WTC11 (cell line): ENCODE results near the gene MRC2.

Source experiments
- NFE2L1 ChIP-seq: sonication (generic); formaldehyde crosslinking; IDR thresholded peaks from 2 replicates; pipeline ENCODE4 v1.8.1; 2023; ENCODE audit warnings: missing genetic modification reagents
- ZNF423 ChIP-seq: fragments of 250-450 bp; sonication (Bioruptor Pico); IDR thresholded peaks from 2 replicates; pipeline ENCODE4 v2.1.2; 2022; ENCODE audit warnings: mild to moderate bottlenecking, moderate library complexity
- TF ChIP-seq, protein P1 (sequence below): fragments of 200-600 bp; IDR thresholded peaks from 2 replicates; pipeline ENCODE4 v1.8.0; 2022; ENCODE audit warnings: antibody characterized with exemption
- TF ChIP-seq, protein P2 (sequence below): sonication (generic); formaldehyde crosslinking; IDR thresholded peaks from 2 replicates; pipeline ENCODE4 v1.8.1; 2022; ENCODE audit warnings: mild to moderate bottlenecking, moderate library complexity, missing genetic modification reagents
- TF ChIP-seq, protein P3 (sequence below): sonication (generic); formaldehyde crosslinking; IDR thresholded peaks from 2 replicates; pipeline ENCODE4 v1.8.1; 2023; ENCODE audit warnings: mild to moderate bottlenecking, missing genetic modification reagents
- TF ChIP-seq, protein P4 (sequence below): fragments of 250-450 bp; sonication (Bioruptor Pico); IDR thresholded peaks from 2 replicates; pipeline ENCODE4 v2.1.2; 2022; ENCODE audit warnings: mild to moderate bottlenecking, moderate library complexity

DNA sequence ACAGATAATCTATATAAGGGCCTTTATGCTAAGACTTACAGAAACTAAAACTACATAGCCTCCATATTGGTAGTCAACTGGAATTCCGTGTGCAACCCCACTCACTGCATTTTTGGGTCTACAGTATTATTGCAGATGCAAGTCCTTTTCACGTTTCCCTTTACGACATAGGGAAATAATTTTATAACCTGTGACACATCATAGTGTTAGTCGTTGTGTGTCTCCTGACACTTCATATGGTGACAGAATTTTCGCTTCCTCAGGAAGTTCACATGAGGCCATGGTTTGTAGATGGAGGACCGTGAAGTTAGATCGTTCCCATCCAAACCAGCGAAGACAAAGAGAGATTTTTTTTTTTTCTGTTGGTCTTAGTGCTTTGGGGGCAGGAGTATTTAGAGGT is 15.7 kb upstream of the MRC2 start:
- TF ChIP-seq NFE2L1 (CRISPR knock-in tag) (no peak), ZNF423 (CRISPR knock-in tag) (no peak)
- TF ChIP-seq, protein P1, sequence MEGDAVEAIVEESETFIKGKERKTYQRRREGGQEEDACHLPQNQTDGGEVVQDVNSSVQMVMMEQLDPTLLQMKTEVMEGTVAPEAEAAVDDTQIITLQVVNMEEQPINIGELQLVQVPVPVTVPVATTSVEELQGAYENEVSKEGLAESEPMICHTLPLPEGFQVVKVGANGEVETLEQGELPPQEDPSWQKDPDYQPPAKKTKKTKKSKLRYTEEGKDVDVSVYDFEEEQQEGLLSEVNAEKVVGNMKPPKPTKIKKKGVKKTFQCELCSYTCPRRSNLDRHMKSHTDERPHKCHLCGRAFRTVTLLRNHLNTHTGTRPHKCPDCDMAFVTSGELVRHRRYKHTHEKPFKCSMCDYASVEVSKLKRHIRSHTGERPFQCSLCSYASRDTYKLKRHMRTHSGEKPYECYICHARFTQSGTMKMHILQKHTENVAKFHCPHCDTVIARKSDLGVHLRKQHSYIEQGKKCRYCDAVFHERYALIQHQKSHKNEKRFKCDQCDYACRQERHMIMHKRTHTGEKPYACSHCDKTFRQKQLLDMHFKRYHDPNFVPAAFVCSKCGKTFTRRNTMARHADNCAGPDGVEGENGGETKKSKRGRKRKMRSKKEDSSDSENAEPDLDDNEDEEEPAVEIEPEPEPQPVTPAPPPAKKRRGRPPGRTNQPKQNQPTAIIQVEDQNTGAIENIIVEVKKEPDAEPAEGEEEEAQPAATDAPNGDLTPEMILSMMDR = no peak
- TF ChIP-seq, protein P2, sequence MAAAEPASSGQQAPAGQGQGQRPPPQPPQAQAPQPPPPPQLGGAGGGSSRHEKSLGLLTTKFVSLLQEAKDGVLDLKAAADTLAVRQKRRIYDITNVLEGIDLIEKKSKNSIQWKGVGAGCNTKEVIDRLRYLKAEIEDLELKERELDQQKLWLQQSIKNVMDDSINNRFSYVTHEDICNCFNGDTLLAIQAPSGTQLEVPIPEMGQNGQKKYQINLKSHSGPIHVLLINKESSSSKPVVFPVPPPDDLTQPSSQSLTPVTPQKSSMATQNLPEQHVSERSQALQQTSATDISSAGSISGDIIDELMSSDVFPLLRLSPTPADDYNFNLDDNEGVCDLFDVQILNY (CRISPR knock-in tag) = no peak
- TF ChIP-seq, protein P3, sequence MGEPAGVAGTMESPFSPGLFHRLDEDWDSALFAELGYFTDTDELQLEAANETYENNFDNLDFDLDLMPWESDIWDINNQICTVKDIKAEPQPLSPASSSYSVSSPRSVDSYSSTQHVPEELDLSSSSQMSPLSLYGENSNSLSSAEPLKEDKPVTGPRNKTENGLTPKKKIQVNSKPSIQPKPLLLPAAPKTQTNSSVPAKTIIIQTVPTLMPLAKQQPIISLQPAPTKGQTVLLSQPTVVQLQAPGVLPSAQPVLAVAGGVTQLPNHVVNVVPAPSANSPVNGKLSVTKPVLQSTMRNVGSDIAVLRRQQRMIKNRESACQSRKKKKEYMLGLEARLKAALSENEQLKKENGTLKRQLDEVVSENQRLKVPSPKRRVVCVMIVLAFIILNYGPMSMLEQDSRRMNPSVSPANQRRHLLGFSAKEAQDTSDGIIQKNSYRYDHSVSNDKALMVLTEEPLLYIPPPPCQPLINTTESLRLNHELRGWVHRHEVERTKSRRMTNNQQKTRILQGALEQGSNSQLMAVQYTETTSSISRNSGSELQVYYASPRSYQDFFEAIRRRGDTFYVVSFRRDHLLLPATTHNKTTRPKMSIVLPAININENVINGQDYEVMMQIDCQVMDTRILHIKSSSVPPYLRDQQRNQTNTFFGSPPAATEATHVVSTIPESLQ (CRISPR knock-in tag) = no peak
- TF ChIP-seq, protein P4, sequence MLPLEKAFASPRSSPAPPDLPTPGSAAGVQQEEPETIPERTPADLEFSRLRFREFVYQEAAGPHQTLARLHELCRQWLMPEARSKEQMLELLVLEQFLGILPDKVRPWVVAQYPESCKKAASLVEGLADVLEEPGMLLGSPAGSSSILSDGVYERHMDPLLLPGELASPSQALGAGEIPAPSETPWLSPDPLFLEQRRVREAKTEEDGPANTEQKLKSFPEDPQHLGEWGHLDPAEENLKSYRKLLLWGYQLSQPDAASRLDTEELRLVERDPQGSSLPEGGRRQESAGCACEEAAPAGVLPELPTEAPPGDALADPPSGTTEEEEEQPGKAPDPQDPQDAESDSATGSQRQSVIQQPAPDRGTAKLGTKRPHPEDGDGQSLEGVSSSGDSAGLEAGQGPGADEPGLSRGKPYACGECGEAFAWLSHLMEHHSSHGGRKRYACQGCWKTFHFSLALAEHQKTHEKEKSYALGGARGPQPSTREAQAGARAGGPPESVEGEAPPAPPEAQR (CRISPR knock-in tag) = no peak
